Testis (tissue), 3 donors: ENCODE measurements around the gene KCND1. TPM values are rescaled to one million over a fixed set of nuclear protein-coding genes. Genes with fewer than 3 reads are reported as not detected.

ENCODE experiments used
- DNase-seq: peaks from one replicate; pipeline ENCODE4 v3.0.0-alpha.2; 2019
- H3K27ac ChIP-seq, 2 donors: fragments of 200-600 bp; sonication (generic); one replicate each; pipeline ENCODE4 v1.5.1; 2019
- H3K27me3 ChIP-seq: fragments of 200-600 bp; sonication (generic); one replicate; pipeline ENCODE4 v1.5.1; 2019
- H3K36me3 ChIP-seq: fragments of 200-600 bp; sonication (generic); one replicate; pipeline ENCODE4 v1.5.1; 2017; ENCODE audit warnings: low read depth; ENCODE audit errors: missing control alignments
- H3K4me1 ChIP-seq: fragments of 200-600 bp; sonication (generic); one replicate; pipeline ENCODE4 v1.5.1; 2019
- H3K4me3 ChIP-seq, 2 donors: fragments of 200-600 bp; sonication (generic); one replicate each; pipeline ENCODE4 v1.5.1; 2017 to 2019
- H3K9me3 ChIP-seq: fragments of 200-600 bp; sonication (generic); one replicate; pipeline ENCODE4 v1.5.1; 2017
- CTCF ChIP-seq, 3 experiments: fragments of 450-650 bp in 2 of 3; fragments of 200-600 bp in 1 of 3; sonication (generic) in 1 of 3; IDR thresholded peaks; one replicate each; pipeline ENCODE4 v1.5.1; 2016 to 2019; ENCODE audit warnings: antibody characterized with exemption in 3 of 3, mild to moderate bottlenecking in 2 of 3, moderate library complexity in 1 of 3
- POLR2A ChIP-seq: fragments of 450-650 bp; IDR thresholded peaks from one replicate; pipeline ENCODE4 v1.6.1; 2017; ENCODE audit warnings: antibody characterized with exemption, mild to moderate bottlenecking, moderate library complexity
- WGBS, 2 donors: methylation state at CpG; one replicate each; pipeline ENCODE4 v1.1.5; 2018; 5-methylcytosine and 5-hydroxymethylcytosine counted together
- intact Hi-C: fragments of 100-400 bp; cut with DNase I; formaldehyde crosslinking; loops from one replicate; pipeline ENCODE4 v1.15.1; 2023; ENCODE audit warnings: low total_unique reads
- polyA plus RNA-seq: library from polyadenylated mRNA; stranded (reverse); fragments of 350-450 nt; fragmentation: Illumina TruSeq; extraction: RNeasy Lipid Tissue Mini Kit (QIAGEN cat#74804); gene quantifications from one replicate; pipeline ENCODE4 v1.2.3, GENCODE V29; 2014; ENCODE audit warnings: low read depth, low replicate concordance; ENCODE audit not compliant: insufficient read depth
- total RNA-seq, 2 donors: library from RNA; depleted of rRNA; stranded (reverse); fragments of >200 nt; gene quantifications; one replicate each; pipeline ENCODE4 v1.2.3, GENCODE V29; 2016

The KCND1 gene
- total and polyA plus RNA-seq, 3 donors from 2014 or later = 2.3 to 3.3 (median 2.4) TPM

- WGBS, 2 donors = 27 to 44% methylated on average over 5 to 11 of the region's 13 CpGs
- Histone ChIP-seq H3K27ac (peak overlapping the region in 1 of 2 donors; percentile 45), H3K4me1 (no peaks in the 10 kb centered on the region), H3K36me3 (no peaks in the 10 kb centered on the region), H3K27me3 (no peaks in the 10 kb centered on the region), H3K4me3 (peak overlapping the region; percentile 6 to 36), H3K9me3 (no peaks in the 10 kb centered on the region)
- DNase-seq = peak; percentile 33
- TF ChIP-seq CTCF (IDR thresholded peaks at IDR 0.05) (peak in 2 of 3 experiments; percentile 27 to 28), POLR2A (no peak)
- intact Hi-C loops = no loop called here
Observed at GRCh38 chrX:48972220-48973164, 848 bp upstream of the KCND1 start.

GRCh38 chrX:48969471-48969870 lies 2.2 kb downstream of the KCND1 start:
- Histone ChIP-seq H3K9me3 (no peaks in the 10 kb centered on the region), H3K36me3 (no peaks in the 10 kb centered on the region), H3K4me1 (no peaks in the 10 kb centered on the region), H3K4me3 (no peak overlapping the region), H3K27ac (no peak overlapping the region), H3K27me3 (no peaks in the 10 kb centered on the region)
- no peak for DNase-seq
- TF ChIP-seq CTCF (IDR thresholded peaks at IDR 0.05) (no peak), POLR2A (no peak)
- intact Hi-C loops = loop anchor here (10.0 kb wide), 1 partner anchor 55 kb away; no protein-coding TSS in a partner anchor
- 97 to 100% methylated on average over 3 to 5 of the region's 28 CpGs for WGBS, 2 donors

- H3K9me3 ChIP-seq = no peaks in the 10 kb centered on the region
- no peaks in the 10 kb centered on the region for H3K4me1 ChIP-seq
- intact Hi-C loops = loop anchor here (10.0 kb wide), 1 partner anchor 56 kb away; no protein-coding TSS in a partner anchor
- no peak overlapping the region for H3K27ac ChIP-seq
- no peak overlapping the region for H3K4me3 ChIP-seq
- no peaks in the 10 kb centered on the region for H3K36me3 ChIP-seq
- H3K27me3 ChIP-seq = no peaks in the 10 kb centered on the region
- 71 to 83% methylated on average over 1 of the region's 1 CpG for WGBS, 2 donors
- DNase-seq = no peak
- TF ChIP-seq POLR2A (no peak), CTCF (IDR thresholded peaks at IDR 0.05) (no peak)
Observed at GRCh38 chrX:48968377-48968776, 3.3 kb downstream of the KCND1 start.

GRCh38 chrX:48966796-48967579 lies 4.7 kb downstream of the KCND1 start:
- Histone ChIP-seq H3K27ac (no peak overlapping the region), H3K4me3 (no peak overlapping the region), H3K27me3 (no peaks in the 10 kb centered on the region), H3K4me1 (peaks cover 2% of the 10 kb centered on the region), H3K36me3 (no peaks in the 10 kb centered on the region), H3K9me3 (no peaks in the 10 kb centered on the region)
- DNase-seq = no peak
- 86 to 90% methylated on average over 3 to 15 of the region's 15 CpGs for WGBS, 2 donors
- TF ChIP-seq POLR2A = no peak
- TF ChIP-seq CTCF (IDR thresholded peaks at IDR 0.05) = no peak
- intact Hi-C loops = loop anchor here (10.0 kb wide), 1 partner anchor 58 kb away; no protein-coding TSS in a partner anchor
